GM19099 (cell line): ENCODE data around the gene ASB13.

Experiments
- POLR2A ChIP-seq: IDR thresholded peaks from 3 replicates; pipeline ENCODE4 v1.6.1; 2011; ENCODE audit warnings: low read depth; ENCODE audit not compliant: insufficient read length; ENCODE audit errors: extremely low read depth

Gene ASB13

DNA sequence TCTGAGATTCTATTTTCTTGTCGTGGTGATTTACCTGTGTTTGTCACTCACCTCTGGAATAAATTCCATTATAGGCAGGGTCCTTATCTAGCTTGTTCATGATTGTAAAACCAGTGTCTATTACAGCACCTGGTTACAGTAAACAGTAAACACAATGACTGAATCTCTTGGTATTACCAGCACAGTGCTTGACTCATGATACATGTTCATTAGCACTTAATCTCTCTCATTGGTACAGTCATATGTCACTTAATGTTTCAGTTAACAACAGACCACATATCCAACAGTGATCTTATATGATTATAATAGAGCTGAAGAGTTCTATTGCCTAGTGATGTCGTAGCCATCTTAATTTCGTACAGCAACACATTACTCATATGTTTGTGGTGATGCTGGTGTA is 16.7 kb upstream of the ASB13 start:
- TF ChIP-seq POLR2A, result no peak

GRCh38 chr10:5681930-5682329 is 15.5 kb upstream of the ASB13 start:
- TF ChIP-seq POLR2A, result no peak

- TF ChIP-seq POLR2A, result no peak
These were observed 13.2 kb upstream of the ASB13 start for GRCh38 chr10:5679606-5680005.

- no peak for TF ChIP-seq POLR2A
These were observed 12.6 kb upstream of the ASB13 start for GRCh38 chr10:5679037-5679435.

- no peak for TF ChIP-seq POLR2A
These were observed 12.1 kb upstream of the ASB13 start for GRCh38 chr10:5678397-5679036.

DNA sequence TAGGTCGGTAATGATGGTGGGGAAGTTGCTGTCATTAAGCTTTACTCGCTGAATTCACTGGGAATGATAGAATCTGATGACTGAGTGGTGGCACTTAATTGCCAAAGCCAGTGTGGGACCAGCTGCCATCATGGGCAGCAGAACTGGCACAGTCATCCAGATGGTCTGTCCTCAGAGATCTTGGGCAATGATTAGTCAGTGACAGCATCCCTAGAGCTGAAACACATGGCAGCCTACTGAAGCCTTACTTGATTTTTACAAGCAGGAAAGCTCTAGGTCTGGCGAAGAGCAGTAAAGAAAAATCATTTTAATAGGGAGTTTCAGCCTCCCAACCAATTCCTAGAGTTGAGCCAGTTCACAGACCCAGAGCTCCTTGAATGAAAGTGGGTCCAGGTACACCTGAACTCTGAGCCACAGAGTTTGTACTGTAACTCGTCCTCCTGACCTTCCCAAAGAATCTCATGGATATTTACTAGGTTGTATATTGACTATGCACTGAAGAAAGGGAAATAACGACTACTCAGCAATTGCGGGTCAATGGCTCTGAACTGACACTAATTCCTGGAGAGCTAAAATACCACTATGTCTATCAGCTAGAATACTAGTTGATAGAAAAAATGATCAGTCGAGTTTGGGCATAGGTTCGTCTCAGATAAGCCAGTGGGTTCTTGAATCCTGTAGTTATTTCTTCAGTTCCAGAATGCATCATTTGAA is 4.4 kb upstream of the ASB13 start:
- no peak for TF ChIP-seq POLR2A

- no peak for TF ChIP-seq POLR2A
These were observed 3.2 kb upstream of the ASB13 start for GRCh38 chr10:5669604-5670003.

- no peak for TF ChIP-seq POLR2A
These were observed 2.0 kb upstream of the ASB13 start for GRCh38 chr10:5668429-5668828.

- TF ChIP-seq POLR2A, result no peak
These were observed 641 bp upstream of the ASB13 start for GRCh38 chr10:5666841-5667630.

GRCh38 chr10:5665373-5666007 is 905 bp downstream of the ASB13 start:
- TF ChIP-seq POLR2A, result no peak

DNA sequence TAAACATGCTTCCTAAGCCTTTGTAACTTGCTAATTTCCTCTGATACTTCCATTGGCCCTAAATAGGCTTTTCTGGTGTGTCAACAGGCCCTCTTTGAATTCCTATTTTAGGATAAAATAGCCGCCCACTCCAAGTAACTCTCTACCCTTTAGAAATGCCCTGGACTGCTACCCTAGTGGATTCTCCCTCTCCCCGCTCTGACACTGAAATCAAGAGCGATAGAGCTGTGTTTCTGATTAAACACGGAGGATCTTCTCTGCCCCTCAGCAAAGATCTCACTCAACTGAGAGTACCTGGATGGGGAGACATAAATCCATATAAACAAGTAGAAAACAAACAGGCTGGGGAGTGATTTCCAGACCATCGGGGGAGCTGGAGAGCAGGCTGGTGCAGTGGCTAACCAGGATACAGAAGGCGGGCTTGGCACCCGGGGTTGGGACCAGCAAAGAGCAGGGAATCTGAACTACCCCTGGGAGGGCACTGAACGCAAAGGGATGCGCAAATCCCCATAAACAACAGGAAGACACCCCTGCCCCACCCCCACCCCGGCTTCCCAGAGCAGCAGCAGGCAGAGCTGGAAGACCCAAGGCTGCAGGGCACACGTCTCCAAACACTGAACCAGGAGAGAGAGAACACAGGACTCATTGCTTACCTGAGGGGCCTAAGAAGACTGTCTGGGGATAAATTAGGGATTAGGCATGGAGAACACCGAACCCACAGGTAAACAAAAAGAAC is 2.5 kb downstream of the ASB13 start:
- TF ChIP-seq POLR2A, result no peak

DNA sequence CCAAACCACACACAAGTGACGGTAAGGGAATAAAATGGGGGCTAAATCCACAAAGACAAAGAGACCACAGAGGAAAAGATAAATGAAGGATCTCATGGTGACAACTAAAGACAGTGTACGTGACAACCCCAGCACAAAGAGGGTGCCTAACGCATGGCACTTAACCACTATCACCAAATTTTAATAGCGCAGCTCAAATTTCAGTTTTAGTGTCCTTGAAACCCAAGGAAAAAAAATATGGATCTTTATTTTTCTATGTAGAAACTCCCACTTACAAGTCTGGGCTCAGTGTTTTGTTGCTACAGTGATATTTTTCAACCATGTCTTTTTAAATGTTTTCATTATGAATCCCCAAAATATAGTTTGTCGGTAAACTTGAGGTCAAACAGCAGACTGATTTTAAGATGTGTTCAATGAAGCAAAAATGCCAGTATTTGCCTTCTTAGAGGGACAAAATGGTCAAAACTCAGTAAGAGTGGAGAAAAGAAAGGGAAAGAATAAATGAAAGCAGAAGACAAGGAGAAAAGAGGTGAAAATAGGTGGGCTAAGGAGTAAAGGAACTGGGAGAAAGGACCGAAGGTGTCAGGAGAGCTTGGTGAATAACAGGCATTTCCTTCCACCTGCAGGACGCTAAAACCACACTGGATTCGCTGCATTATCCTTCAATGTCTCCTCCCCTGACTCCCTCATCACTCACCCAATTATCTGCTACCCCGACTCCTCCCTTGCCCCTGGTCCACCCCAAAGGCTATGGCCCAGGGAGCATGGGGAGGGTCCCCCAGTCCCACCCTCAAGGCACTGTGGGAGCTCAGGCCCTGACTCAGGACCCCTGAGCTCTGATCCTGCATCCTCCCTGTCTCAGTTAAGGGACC is 3.5 kb downstream of the ASB13 start:
- no peak for TF ChIP-seq POLR2A

- TF ChIP-seq POLR2A, result no peak
These were observed 5.4 kb downstream of the ASB13 start for GRCh38 chr10:5661043-5661442.
